Ectodermal cell (in vitro differentiated cells): ENCODE results near the gene NOVA2.
"Not testable (repeated sequence)": the region's sequence is repeated elsewhere in the genome, so short reads cannot be mapped to it uniquely, and the experiment has no call there.

Experiments
- H3K27ac ChIP-seq: 2 replicates; pipeline ENCODE4 v1.7.0; 2013; ENCODE audit warnings: mild to moderate bottlenecking, low read depth, low read length; ENCODE audit not compliant: insufficient read depth, poor library complexity, severe bottlenecking
- H3K27me3 ChIP-seq: 2 replicates; pipeline ENCODE4 v1.7.0; 2013; ENCODE audit warnings: mild to moderate bottlenecking, low read length; ENCODE audit not compliant: insufficient read depth, control insufficient read depth, poor library complexity, severe bottlenecking
- H3K36me3 ChIP-seq: one replicate; pipeline ENCODE4 v1.7.0; 2013; ENCODE audit warnings: low read length; ENCODE audit not compliant: control insufficient read depth, insufficient read depth
- H3K4me1 ChIP-seq: one replicate; pipeline ENCODE4 v1.7.0; 2013; ENCODE audit warnings: low read length; ENCODE audit not compliant: control insufficient read depth, insufficient read depth
- H3K4me3 ChIP-seq: 2 replicates; pipeline ENCODE4 v1.7.0; 2013; ENCODE audit warnings: low read depth, low read length, control low read depth; ENCODE audit not compliant: insufficient read depth
- H3K9me3 ChIP-seq: 2 replicates; pipeline ENCODE4 v1.7.0; 2013; ENCODE audit warnings: mild to moderate bottlenecking, low read length, moderate library complexity; ENCODE audit not compliant: control insufficient read depth
- WGBS, 2 experiments: methylation state at CpG; one replicate each; pipeline ENCODE4 v1.1.7; 2013; ENCODE audit warnings: missing lambda C conversion rate in 2 of 2; 5-methylcytosine and 5-hydroxymethylcytosine counted together

Gene NOVA2

GRCh38 chr19:45905011-45905410 lies 68.7 kb downstream of the NOVA2 start:
- Histone ChIP-seq H3K27ac (no peak overlapping the region), H3K4me3 (no peak overlapping the region), H3K4me1 (no peaks in the 10 kb centered on the region), H3K36me3 (peaks cover 7% of the 10 kb centered on the region), H3K9me3 (no peaks in the 10 kb centered on the region), H3K27me3 (peaks cover 23% of the 10 kb centered on the region)
- WGBS, 2 experiments, result 86 to 92% methylated on average over 10 of the region's 10 CpGs

GRCh38 chr19:45902651-45903625 lies 70.7 kb downstream of the NOVA2 start:
- H3K27ac ChIP-seq, result peak overlapping the region; percentile 45
- 6 to 7% methylated on average over 73 of the region's 73 CpGs for WGBS, 2 experiments

GRCh38 chr19:45901912-45902650 lies 71.6 kb downstream of the NOVA2 start, which contains the start of gene MYPOP:
MYPOP (minus strand) TSS chr19:45902613; CDS start chr19:45901773, 840 bp downstream.
- Histone ChIP-seq H3K4me3 (peak within 1 kb of the TSS; percentile 57), H3K27me3 (peaks cover 24% of the 10 kb centered on the region), H3K9me3 (no peaks in the 10 kb centered on the region), H3K4me1 (no peaks in the 10 kb centered on the region), H3K27ac (peak within 1 kb of the TSS; percentile 45), H3K36me3 (peaks cover 15% of the 10 kb centered on the region)
- 1% methylated on average over 47 of the region's 47 CpGs for WGBS, 2 experiments

More at GRCh38 chr19:45902651-45903625, 70.7 kb downstream of the NOVA2 start:
- Histone ChIP-seq H3K4me3 (peak overlapping the region; percentile 57), H3K36me3 (peaks cover 15% of the 10 kb centered on the region), H3K27me3 (peaks cover 24% of the 10 kb centered on the region), H3K4me1 (no peaks in the 10 kb centered on the region), H3K9me3 (no peaks in the 10 kb centered on the region)

GRCh38 chr19:45901432-45901911 lies 72.2 kb downstream of the NOVA2 start:
- Histone ChIP-seq H3K27me3 (peaks cover 24% of the 10 kb centered on the region), H3K27ac (no peak overlapping the region), H3K9me3 (no peaks in the 10 kb centered on the region), H3K4me3 (peak overlapping the region; percentile 49), H3K36me3 (peaks cover 15% of the 10 kb centered on the region), H3K4me1 (no peaks in the 10 kb centered on the region)
- WGBS, 2 experiments, result 2% methylated on average over 69 of the region's 69 CpGs

GRCh38 chr19:45900738-45901431 lies 72.8 kb downstream of the NOVA2 start:
- WGBS, 2 experiments, result 32 to 34% methylated on average over 22 of the region's 22 CpGs
- peaks cover 24% of the 10 kb centered on the region for H3K27me3 ChIP-seq
- H3K36me3 ChIP-seq, result peaks cover 15% of the 10 kb centered on the region

GRCh38 chr19:45899919-45900589 lies 73.6 kb downstream of the NOVA2 start:
- Histone ChIP-seq H3K4me3 (no peak overlapping the region), H3K36me3 (peaks cover 15% of the 10 kb centered on the region), H3K27ac (no peak overlapping the region), H3K9me3 (no peaks in the 10 kb centered on the region), H3K4me1 (no peaks in the 10 kb centered on the region), H3K27me3 (peaks cover 24% of the 10 kb centered on the region)
- 91 to 96% methylated on average over 3 to 4 of the region's 4 CpGs for WGBS, 2 experiments

More at GRCh38 chr19:45900738-45901431, 72.8 kb downstream of the NOVA2 start:
- Histone ChIP-seq H3K4me1 (no peaks in the 10 kb centered on the region), H3K4me3 (peak overlapping the region; percentile 49), H3K9me3 (no peaks in the 10 kb centered on the region), H3K27ac (no peak overlapping the region)

GRCh38 chr19:45899253-45899652 lies 74.4 kb downstream of the NOVA2 start:
- H3K9me3 ChIP-seq, result no peaks in the 10 kb centered on the region
- no peaks in the 10 kb centered on the region for H3K4me1 ChIP-seq
- no peak overlapping the region for H3K4me3 ChIP-seq
- WGBS, 2 experiments, result 97 to 98% methylated on average over 7 of the region's 7 CpGs
- peaks cover 24% of the 10 kb centered on the region for H3K27me3 ChIP-seq
- no peak overlapping the region for H3K27ac ChIP-seq
- peaks cover 15% of the 10 kb centered on the region for H3K36me3 ChIP-seq

- Histone ChIP-seq H3K4me1 (no peaks in the 10 kb centered on the region), H3K27ac (no peak overlapping the region), H3K36me3 (peaks cover 15% of the 10 kb centered on the region), H3K4me3 (no peak overlapping the region), H3K27me3 (peaks cover 24% of the 10 kb centered on the region), H3K9me3 (no peaks in the 10 kb centered on the region)
- WGBS, 2 experiments, result 90 to 96% methylated on average over 8 of the region's 8 CpGs
Observed at GRCh38 chr19:45897261-45897812, 76.3 kb downstream of the NOVA2 start.

- H3K4me3 ChIP-seq, H3K9me3 ChIP-seq, H3K27ac ChIP-seq, H3K4me1 ChIP-seq: not testable (repeated sequence)
- H3K27me3 ChIP-seq, result peaks cover 11% of the 10 kb centered on the region
- 95 to 96% methylated on average over 12 of the region's 12 CpGs for WGBS, 2 experiments
- peaks cover 15% of the 10 kb centered on the region for H3K36me3 ChIP-seq
Observed at GRCh38 chr19:45895983-45896599, 77.6 kb downstream of the NOVA2 start.
